Iris pigment epithelial cell (primary cell): ENCODE measurements around the gene TXNRD2.

Experiments
- DNase-seq: peaks from one replicate; pipeline ENCODE4 v3.0.0-alpha.2; 2011; ENCODE audit warnings: low read depth

The TXNRD2 gene

GRCh38 chr22:19875531-19876313 is 65.9 kb downstream of the TXNRD2 start:
- no peak for DNase-seq

DNA sequence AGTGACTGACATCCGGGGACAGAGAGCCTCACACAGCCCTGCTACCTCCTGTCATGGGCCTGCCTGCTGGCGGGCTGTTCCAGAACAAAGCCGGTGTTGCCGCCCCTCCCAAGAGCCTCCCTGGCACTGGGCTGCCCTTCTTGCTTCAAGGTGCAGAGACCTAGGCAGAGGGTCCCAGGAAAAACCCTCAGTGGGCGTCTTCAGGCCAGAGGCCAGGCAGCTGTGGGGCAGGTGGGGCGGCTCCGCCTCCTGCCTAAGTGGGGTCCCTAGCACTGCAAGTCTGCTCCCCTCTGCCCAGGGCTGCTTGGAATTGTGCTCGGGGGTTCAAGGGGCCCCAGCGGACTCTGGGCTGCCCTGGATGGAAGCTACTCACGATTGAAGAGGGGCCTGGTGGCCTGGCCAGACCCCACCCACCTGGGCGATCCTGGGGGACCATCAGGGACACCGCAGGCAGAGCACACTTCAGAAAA is 66.5 kb downstream of the TXNRD2 start:
- DNase-seq = no peak

DNA sequence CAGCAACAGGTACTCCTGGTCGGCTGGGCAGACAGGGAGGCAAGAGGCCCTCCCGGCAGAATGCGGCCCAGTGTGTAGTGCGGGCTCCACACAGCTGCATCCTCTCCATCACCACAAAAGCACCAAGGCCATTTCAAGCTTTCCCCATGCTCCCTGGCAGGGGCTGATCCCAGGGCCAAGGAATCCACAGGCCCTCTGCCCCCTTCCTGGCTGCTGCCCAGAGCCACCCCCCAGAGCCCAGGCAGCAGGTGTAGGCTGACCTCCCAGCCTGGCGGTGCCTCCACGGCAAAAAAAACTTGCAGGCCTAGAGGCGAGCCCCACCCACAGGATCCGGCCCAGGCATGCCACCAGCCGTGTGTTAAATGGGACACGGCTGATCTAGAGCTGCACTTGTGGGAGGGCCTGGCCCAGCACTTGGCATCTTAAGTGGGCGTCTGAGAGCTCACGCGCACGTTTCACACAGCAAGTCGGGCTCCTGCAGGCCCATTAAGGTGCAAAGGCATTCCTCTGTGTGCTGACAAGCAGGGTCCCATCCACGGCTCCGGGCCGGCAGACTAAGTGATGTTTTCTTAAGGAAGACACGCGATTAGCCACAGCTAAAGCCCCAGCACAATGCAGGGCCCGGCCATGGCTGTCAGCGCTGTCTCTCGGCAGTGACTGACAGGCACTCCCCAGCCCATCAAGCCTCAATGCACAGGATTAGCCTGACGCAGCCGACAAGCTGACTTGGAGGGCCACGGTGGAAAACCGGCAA is 67.1 kb downstream of the TXNRD2 start:
- no peak for DNase-seq

DNA sequence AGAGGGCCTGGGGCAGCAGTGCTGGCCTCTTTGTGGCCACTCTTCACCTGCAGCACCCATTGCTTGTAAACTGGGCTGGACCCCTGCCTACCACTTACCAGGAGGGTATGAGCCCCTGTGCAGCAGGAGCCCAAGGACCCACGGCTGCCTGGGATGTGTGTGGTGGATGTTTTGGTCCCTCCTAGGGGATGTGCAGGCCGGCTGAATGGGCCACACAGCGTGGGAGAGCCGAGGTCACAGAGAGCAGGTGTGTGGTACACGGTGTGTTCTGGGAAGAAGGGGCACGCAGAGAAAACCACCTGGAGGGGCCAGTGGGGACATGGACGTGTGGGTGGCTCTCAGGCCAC is 67.7 kb downstream of the TXNRD2 start:
- no peak for DNase-seq

DNA sequence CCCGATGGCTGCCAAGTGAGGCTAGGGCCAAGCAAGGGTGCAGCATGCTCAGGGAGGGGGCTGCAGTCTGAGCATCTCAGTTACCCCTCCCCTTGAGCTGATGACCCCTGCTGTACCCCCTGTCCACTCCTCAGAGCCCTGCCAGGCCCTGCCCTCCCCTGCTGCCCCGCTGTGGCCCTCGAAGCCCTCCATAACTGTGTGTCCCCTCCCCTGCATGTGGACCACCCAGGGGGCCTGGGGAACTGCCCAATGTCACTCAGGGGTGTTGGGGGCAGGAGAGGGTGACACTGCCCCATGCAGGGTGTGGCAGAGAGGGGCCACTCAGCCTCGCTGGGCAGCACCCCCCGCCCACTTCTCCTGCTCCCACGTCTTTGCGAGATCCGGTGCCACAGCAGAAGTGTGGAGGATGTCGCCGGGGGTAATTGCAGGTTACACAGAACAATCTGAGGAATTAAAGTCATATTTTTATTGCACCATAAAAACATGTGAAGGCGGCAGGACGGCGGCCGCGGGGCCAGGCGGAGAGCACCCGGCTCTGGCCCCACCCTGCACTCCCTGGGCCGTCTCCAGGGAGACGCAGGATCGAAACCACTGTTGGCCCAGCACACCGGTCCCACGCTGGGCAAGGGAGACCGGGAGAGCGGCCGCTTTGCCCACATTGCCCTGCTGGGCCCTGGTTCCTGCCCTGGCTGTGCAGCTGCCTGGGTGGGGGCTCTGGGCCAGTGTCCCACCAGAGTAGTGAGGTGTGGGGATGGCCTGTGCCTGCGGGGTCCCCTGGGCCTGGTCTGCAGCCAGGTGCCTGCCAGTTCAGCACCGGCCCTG is 68.3 kb downstream of the TXNRD2 start:
- DNase-seq = no peak

- DNase-seq = no peak
Measured at GRCh38 chr22:19872779-19873137, 68.9 kb downstream of the TXNRD2 start.

DNA sequence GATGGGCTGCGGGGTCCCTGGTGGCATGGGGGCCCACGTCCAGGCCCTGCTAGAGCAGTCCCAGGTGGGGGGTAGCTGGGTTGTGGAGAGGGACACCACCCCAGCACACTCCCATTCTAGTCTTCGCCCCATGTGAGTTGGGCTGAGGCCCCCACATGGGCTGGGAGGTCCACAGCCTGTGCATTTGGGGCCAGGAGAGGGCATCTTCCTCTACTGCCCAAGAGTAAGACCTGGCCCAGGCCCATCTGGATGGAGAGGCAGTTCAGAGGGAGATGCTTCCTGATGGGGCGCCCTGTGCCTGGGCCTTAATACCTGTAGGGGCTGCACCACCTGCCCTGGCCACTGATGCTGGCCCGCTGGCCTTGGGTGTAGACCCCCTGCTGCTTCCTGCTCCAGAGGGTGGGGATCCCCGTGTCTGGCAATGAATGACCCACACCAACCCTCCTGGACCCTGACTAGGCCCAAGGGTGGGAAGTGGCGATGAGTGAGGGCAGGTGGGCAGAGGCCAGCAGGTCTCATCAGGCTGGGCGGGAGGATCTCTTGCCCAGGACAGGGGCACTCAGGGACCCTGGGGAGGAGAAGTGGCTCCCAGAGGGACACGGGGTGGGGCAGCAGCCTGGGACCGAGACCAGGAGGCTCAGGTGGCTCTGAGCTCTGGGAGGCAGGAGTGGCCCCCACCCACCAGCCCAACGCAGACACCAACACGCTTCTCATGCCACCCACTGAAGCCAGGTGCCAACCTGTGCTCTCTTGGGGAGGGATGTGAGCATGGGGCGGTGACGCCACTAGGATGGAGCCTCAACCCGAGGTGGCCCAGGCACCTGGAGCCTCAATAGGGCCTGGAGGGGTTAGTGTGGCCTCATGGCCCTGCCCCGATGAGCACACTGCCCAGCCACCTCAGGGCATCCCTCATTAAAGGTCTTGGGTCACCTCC is 69.5 kb downstream of the TXNRD2 start:
- no peak for DNase-seq

DNA sequence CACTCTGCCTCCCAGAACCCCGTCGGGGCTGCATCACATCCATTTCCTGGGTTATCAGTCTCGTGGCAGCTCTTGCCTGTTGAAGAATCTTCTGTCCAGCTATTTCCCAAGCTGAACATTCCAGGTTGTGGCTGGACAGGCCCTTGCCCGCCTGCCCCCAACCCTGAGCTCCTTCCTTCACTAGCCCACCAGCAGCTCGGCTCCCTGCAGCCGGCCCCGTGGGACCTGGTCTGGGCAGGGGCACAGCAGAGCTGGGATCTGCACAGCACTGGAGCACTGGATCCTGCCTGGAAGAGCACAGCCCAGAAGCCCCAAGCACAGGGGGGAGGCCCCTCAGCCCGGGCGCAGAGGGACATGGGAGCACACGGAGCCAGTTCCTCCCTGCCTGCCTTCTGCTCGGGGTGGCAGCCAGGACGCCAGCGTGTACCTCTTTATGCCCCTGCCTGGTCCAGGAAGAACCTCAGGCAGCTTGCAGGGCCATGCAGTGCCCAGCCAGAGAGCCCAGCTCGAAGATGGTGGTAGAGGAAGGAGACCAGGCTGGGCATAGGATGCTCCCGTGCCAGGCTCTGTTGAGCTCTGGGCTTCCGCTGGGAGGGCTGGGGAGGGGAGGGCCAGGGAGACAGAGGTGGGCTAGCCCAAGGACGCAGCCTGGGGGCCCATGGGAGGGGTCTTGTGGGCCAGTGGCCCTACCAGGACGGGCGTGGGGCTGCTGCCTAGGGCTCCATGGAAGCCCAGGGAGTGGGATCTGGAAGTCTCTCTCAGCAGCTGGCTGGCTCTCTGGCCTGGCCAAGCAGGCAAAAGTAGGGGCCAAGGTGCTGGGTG is 70.4 kb downstream of the TXNRD2 start:
- DNase-seq = no peak

DNA sequence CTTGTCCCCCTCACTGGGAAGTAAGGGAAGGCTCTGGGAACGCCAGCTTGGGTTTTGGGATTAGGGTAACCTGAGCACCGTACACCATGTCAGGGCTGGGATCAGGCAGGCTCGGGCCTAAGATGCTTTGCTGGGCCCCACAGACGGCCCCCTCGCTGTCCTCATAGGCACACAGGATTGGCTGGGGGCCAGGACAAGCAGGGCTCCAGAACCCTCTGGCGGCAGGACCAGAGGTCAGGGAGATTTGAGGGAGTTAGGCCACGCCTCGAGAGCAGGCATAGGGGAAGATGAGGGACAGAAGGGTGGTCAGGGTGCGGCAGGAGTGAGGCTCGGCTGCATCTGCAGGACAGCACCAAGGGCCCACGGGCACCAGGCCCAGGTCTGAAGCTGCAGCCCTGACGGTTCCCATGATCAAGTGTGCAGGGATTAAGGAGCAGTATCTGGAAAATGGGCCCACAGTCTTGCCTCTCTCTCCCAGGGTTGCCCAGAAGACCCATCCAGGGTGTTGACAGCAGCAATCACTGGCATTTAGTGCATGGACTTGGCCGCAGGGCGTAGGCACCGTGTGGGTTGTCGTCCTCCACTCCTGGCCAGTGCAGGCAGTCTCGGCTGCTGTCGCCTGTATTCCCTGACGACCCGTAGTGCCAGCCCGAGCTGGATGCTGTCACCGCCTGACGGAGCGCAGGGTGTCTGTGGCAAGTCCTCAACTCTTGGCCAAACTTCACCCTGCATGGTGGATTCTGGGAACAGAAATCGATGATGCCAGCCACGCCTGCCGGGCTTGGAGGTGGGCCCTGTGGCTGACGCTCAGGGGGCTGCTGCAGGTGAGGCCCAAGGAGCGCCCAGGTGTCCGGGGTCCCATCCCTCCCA is 71.2 kb downstream of the TXNRD2 start:
- no peak for DNase-seq

DNA sequence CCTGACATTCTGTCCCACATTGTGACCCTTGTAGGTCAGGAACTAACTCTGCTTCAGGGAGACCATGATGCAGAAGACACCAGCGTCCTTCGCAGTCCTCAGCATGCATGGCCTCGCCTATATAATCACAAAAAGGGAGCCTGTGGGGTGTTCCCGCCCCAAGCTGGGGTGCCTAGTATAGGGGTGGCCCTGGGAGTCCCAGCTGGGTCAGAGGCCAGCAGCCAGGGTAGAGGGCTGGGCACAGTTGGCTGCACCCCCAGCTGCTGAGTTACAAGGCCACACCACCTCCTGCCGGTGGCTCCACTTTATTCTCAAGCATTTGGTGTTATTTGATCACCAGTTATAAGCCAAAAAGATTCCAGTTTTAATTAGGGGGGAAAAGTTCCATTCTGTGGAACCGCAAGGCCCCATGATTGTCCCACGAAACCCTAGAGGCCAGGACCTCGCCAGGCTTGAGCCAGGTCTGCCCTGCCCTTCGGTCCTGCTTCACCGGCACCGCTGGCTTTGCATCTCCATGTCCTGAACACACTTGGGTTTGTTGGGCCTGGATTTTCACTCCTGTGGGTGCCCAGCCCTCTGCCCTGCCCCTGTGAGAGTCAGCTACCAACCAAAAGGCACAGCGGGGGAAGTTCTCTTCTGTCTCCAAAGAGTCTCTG is 72.0 kb downstream of the TXNRD2 start:
- DNase-seq = no peak

DNA sequence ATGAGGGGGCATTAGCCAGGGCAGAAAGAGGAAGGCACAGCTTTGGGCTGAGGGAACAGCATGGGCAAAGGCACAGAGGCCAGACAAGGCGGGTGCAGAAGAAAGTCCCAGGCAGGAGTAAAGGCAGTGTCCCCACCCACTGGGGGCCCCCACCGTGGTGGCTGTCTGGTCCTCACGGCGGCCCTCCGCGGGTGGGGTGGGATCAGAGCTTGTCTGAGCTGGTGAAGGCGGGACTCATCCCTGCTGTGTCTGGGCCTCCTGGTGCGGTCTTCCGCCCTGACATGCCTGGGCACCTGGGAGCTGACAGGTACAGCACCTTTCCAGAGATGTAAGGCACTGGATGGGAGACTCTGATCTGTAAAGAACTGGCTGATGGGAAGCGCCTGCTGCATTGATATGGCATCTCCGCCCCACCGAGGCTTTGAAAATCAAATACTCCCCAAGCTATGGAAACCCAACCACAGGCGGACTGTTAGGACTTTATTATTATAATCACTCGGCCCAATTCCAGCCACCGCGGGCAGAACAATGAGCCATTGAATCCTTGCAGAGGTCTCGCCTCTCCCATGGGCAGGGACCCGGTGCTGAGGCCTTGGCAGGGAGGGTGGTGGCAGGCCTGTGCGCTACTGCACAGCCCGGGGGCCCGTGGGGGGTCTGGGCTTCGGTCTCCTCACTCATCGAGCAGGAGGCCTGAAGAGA is 72.7 kb downstream of the TXNRD2 start:
- no peak for DNase-seq

GRCh38 chr22:19868333-19868732 is 73.3 kb downstream of the TXNRD2 start:
- no peak for DNase-seq

- DNase-seq = no peak
Measured at GRCh38 chr22:19867617-19868016, 74.0 kb downstream of the TXNRD2 start.

DNA sequence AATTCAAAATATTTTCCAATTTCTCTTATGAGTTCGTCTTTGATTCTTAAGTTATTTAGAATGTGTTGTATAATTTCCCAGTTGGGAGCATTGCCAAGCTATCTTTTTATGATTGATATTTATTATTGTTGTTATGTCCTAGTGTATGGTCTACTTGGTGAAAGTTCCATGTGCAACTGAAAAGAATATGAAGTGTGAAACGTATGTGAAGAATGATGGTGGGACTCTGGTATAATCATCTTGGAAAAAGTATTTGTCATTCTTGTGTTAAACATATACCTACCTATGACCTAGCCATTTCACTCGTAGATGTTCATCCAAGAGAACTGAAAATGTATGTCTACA is 75.0 kb downstream of the TXNRD2 start:
- no peak for DNase-seq

DNA sequence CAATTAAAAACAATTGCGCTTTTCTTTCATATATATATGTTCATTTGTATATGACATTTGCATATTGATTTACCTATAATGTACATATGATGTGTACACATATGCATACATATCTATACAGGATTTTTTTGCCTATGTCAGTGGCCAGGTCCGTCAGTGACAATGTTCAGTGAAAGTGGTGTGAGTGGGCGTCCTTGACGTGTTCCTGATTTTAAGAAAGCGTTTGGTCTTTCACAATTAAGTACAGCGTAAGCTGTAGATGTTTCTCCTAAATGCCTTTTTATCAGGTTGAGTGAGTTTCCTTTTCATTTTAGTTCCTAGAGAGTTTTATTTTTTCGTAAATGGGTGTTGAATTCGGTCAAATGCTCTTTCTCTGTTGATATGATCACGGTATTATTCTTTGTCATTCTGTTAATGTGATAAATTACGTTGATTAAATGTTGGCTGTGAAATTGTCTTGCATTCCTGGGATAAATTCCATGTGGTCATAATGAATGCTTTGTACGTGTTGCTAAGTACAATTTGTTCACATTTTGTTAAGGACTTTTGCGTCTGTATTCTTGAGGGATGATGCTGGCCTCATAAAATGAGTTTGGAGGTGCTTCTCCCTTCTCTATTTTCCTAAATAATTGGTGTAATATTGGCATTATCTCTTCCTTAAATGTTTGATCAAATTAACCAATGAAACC is 76.3 kb downstream of the TXNRD2 start:
- DNase-seq = no peak

DNA sequence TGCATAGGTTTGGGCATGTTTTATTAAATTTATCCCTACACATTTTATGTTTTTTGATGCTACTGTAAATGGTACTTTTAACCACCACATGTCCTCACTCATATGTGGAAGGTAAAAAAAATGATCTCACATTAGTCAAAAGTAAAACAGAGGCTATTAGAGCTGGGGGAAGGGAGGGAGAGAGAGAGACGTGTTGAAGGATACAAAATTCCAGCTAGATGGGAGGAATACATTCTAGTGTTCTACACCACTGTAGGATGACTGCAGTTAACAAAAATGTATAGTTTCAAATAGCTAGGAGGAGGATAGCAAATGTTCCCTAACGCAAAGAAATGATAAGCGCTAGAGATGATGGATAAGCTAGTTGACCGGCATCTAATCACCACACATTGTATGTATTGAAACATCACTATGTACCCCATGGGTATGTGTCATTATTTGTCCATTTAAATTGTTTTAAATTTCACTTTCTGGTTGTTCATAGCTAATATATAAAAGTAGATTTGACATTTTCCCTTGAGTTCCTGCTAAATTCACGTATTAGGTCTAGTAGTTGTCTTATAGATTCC is 77.0 kb downstream of the TXNRD2 start:
- no peak for DNase-seq

GRCh38 chr22:19863571-19863970 is 78.0 kb downstream of the TXNRD2 start:
- DNase-seq = no peak
